Type B pancreatic cell (in vitro differentiated cells): ENCODE measurements around the gene ZNF316. TPM values are rescaled to one million over a fixed set of nuclear protein-coding genes. Genes with fewer than 3 reads are reported as not detected.

ENCODE experiments used
- DNase-seq: peaks from one replicate; pipeline ENCODE4 v3.0.0; 2021; ENCODE audit warnings: mixed read lengths; ENCODE audit not compliant: unreplicated experiment; ENCODE audit errors: extremely low spot score
- H3K27ac Mint-ChIP-seq: 2 replicates; pipeline ENCODE4 v1.8.0; 2021; ENCODE audit warnings: mild to moderate bottlenecking, mixed read lengths
- H3K27me3 Mint-ChIP-seq: 2 replicates; pipeline ENCODE4 v1.8.0; 2021; ENCODE audit warnings: mixed read lengths
- H3K36me3 Mint-ChIP-seq: 2 replicates; pipeline ENCODE4 v1.8.0; 2021; ENCODE audit warnings: mixed read lengths
- H3K4me1 Mint-ChIP-seq: one replicate; pipeline ENCODE4 v1.8.0; 2021; ENCODE audit warnings: mixed read lengths; ENCODE audit not compliant: unreplicated experiment
- H3K4me3 Mint-ChIP-seq: 2 replicates; pipeline ENCODE4 v1.8.0; 2021; ENCODE audit warnings: mild to moderate bottlenecking, mixed read lengths
- H3K9me3 Mint-ChIP-seq: 2 replicates; pipeline ENCODE4 v1.8.0; 2021; ENCODE audit warnings: mixed read lengths
- CTCF ChIP-seq: fragments of 200-600 bp; sonication (generic); conservative IDR thresholded peaks from 2 replicates; pipeline ENCODE4 v1.5.0; 2021; ENCODE audit warnings: antibody characterized with exemption, mild to moderate bottlenecking
- total RNA-seq: library from RNA; stranded (reverse); gene quantifications from 2 replicates; pipeline ENCODE4 v1.2.1, GENCODE V29; 2021; ENCODE audit warnings: low replicate concordance

The ZNF316 gene
- total RNA-seq, 1 donor from 2014 or later, result 46.8 TPM

- H3K4me1 Mint-ChIP-seq, result no peaks in the 10 kb centered on the region
- H3K9me3 Mint-ChIP-seq, result no peaks in the 10 kb centered on the region
- H3K4me3 Mint-ChIP-seq, result no peak overlapping the region
- peaks cover 19% of the 10 kb centered on the region for H3K36me3 Mint-ChIP-seq
- no peak for TF ChIP-seq CTCF
- H3K27ac Mint-ChIP-seq, result no peak overlapping the region
- no peak for DNase-seq
- H3K27me3 Mint-ChIP-seq, result no peaks in the 10 kb centered on the region
Observed at GRCh38 chr7:6600093-6600492, 37.0 kb upstream of the ZNF316 start.

GRCh38 chr7:6604458-6604857, 32.7 kb upstream of the ZNF316 start:
- H3K4me3 Mint-ChIP-seq, result no peak overlapping the region
- H3K9me3 Mint-ChIP-seq, result no peaks in the 10 kb centered on the region
- H3K36me3 Mint-ChIP-seq, result peaks cover 12% of the 10 kb centered on the region
- H3K27ac Mint-ChIP-seq, result no peak overlapping the region
- no peak for TF ChIP-seq CTCF
- no peak for DNase-seq
- H3K4me1 Mint-ChIP-seq, result no peaks in the 10 kb centered on the region
- no peaks in the 10 kb centered on the region for H3K27me3 Mint-ChIP-seq

- no peak for TF ChIP-seq CTCF
- Mint-ChIP-seq H3K9me3 (no peaks in the 10 kb centered on the region), H3K27ac (no peak overlapping the region), H3K4me1 (no peaks in the 10 kb centered on the region), H3K4me3 (no peak overlapping the region), H3K36me3 (peaks cover 10% of the 10 kb centered on the region), H3K27me3 (no peaks in the 10 kb centered on the region)
- DNase-seq, result no peak
Observed at GRCh38 chr7:6606866-6607583, 30.1 kb upstream of the ZNF316 start.

DNA sequence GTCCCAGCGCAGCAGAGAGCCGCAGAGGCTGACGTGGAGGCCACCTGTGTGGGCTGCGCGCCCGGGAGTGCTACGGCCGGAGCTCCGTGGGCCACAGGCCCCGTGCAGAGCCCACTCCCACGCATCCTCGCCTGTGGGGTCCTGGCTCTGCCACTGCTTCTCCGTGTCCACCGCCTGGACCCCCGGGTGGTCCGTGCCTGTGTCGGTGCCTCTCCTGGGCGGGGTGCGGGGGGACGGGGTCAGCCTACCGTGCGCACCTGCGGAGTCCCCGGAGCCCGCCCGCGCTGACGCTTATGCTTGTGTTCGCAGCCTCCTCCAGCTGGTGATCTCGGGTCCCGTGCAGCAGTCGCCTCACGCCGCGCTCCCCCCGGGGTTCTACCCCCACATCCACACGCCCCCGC, 29.5 kb upstream of the ZNF316 start:
- Mint-ChIP-seq H3K4me3 (no peak overlapping the region), H3K9me3 (no peaks in the 10 kb centered on the region), H3K27ac (no peak overlapping the region), H3K36me3 (peaks cover 7% of the 10 kb centered on the region), H3K27me3 (no peaks in the 10 kb centered on the region), H3K4me1 (no peaks in the 10 kb centered on the region)
- no peak for TF ChIP-seq CTCF
- DNase-seq, result no peak

DNA sequence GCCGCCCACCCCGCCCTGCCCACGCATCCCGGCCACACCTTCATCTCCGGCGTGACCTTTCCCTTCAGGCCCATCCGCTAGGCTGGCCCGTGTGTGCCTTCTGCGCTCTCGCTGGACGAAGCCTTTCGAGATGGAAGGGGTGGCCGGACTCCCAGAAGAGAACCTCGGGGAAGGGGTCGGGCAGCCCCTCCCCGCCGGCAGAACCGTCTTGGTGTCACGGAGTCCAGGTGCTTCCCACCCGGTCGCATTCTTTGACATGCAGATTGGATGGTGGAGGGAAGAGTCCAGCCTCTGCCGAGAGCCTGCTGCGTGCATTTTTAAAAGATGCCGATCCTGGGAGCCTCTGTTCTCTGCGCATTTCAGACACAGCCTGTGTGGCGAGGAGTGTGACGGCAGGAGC, 29.0 kb upstream of the ZNF316 start:
- Mint-ChIP-seq H3K36me3 (peaks cover 7% of the 10 kb centered on the region), H3K4me3 (no peak overlapping the region), H3K27me3 (no peaks in the 10 kb centered on the region), H3K9me3 (no peaks in the 10 kb centered on the region), H3K4me1 (no peaks in the 10 kb centered on the region), H3K27ac (no peak overlapping the region)
- no peak for DNase-seq
- TF ChIP-seq CTCF, result no peak

- DNase-seq, result no peak
- Mint-ChIP-seq H3K4me1 (no peaks in the 10 kb centered on the region), H3K4me3 (no peak overlapping the region), H3K27ac (no peak overlapping the region), H3K9me3 (no peaks in the 10 kb centered on the region), H3K36me3 (peaks cover 6% of the 10 kb centered on the region), H3K27me3 (no peaks in the 10 kb centered on the region)
- TF ChIP-seq CTCF, result no peak
Observed at GRCh38 chr7:6608794-6609193, 28.3 kb upstream of the ZNF316 start.
